Measurements from ENCODE around the gene TMEM31.

DNA sequence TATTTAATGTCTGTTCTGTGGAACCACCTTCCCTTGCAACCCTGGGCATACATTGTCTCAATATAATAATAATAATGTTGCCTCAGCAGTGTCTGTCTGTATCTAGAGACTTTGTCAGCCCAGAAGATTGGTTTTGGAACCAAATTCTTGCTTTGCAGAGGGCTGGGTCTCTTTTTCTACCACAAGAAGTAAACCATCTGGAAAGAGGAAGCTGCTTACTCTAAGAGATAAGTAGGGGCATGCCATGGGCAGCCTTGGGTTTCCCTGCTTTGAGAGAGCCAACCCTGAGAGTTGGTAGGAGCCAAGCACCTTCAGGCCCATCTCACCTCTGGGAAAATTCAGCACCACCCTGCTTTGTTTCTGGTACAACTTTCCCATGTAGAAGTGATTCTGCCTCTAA is 27.0 kb downstream of the TMEM31 start:
- TF ChIP-seq, protein P1, sequence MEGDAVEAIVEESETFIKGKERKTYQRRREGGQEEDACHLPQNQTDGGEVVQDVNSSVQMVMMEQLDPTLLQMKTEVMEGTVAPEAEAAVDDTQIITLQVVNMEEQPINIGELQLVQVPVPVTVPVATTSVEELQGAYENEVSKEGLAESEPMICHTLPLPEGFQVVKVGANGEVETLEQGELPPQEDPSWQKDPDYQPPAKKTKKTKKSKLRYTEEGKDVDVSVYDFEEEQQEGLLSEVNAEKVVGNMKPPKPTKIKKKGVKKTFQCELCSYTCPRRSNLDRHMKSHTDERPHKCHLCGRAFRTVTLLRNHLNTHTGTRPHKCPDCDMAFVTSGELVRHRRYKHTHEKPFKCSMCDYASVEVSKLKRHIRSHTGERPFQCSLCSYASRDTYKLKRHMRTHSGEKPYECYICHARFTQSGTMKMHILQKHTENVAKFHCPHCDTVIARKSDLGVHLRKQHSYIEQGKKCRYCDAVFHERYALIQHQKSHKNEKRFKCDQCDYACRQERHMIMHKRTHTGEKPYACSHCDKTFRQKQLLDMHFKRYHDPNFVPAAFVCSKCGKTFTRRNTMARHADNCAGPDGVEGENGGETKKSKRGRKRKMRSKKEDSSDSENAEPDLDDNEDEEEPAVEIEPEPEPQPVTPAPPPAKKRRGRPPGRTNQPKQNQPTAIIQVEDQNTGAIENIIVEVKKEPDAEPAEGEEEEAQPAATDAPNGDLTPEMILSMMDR (IDR thresholded peaks at IDR 0.05) = no peak
- no peak for TF ChIP-seq POLR2A (IDR thresholded peaks at IDR 0.05)

All from right lobe of liver (tissue), 4 donors.